Measurements from ENCODE around the gene ZBTB18.
"Not testable (repeated sequence)": the region's sequence is repeated elsewhere in the genome, so short reads cannot be mapped to it uniquely, and the experiment has no call there.

The ZBTB18 gene

GRCh38 chr1:244042293-244042692 is 8.8 kb upstream of the ZBTB18 start:
- DNase-seq (ENCODE audit: low spot score), result no peak

GRCh38 chr1:244044423-244044822 is 6.7 kb upstream of the ZBTB18 start:
- no peak for DNase-seq (ENCODE audit: low spot score)

- not testable (repeated sequence) for DNase-seq (ENCODE audit: low spot score)
These were observed 4.8 kb upstream of the ZBTB18 start for GRCh38 chr1:244046254-244046653.

- DNase-seq (ENCODE audit: low spot score), result no peak
These were observed 4.0 kb upstream of the ZBTB18 start for GRCh38 chr1:244046907-244047611.

- DNase-seq (ENCODE audit: low spot score), result no peak
These were observed 3.3 kb upstream of the ZBTB18 start for GRCh38 chr1:244047621-244048255.

GRCh38 chr1:244048256-244049161 is 2.6 kb upstream of the ZBTB18 start:
- peak; percentile 97 for DNase-seq (ENCODE audit: low spot score)

- DNase-seq (ENCODE audit: low spot score), result peak; percentile 66
These were observed 1.7 kb upstream of the ZBTB18 start for GRCh38 chr1:244049162-244050013.

GRCh38 chr1:244050014-244050834 is 859 bp upstream of the ZBTB18 start:
- peak; percentile 35 for DNase-seq (ENCODE audit: low spot score)

GRCh38 chr1:244052016-244052727 is 1.1 kb downstream of the ZBTB18 start:
- no peak for DNase-seq (ENCODE audit: low spot score)

- DNase-seq (ENCODE audit: low spot score), result no peak
These were observed 1.7 kb downstream of the ZBTB18 start for GRCh38 chr1:244052728-244053312.

GRCh38 chr1:244053831-244054230 is 2.7 kb downstream of the ZBTB18 start:
- no peak for DNase-seq (ENCODE audit: low spot score)

GRCh38 chr1:244054247-244054923 is 3.3 kb downstream of the ZBTB18 start:
- DNase-seq (ENCODE audit: low spot score), result no peak

GRCh38 chr1:244054924-244055263 is 3.8 kb downstream of the ZBTB18 start:
- no peak for DNase-seq (ENCODE audit: low spot score)

GRCh38 chr1:244056577-244056976 is 5.5 kb downstream of the ZBTB18 start:
- DNase-seq (ENCODE audit: low spot score), result no peak

- no peak for DNase-seq (ENCODE audit: low spot score)
These were observed 6.6 kb downstream of the ZBTB18 start for GRCh38 chr1:244057474-244058385.

GRCh38 chr1:244060117-244060516 is 9.0 kb downstream of the ZBTB18 start:
- no peak for DNase-seq (ENCODE audit: low spot score)

GRCh38 chr1:244060686-244061085 is 9.6 kb downstream of the ZBTB18 start:
- DNase-seq (ENCODE audit: low spot score), result no peak

- no peak for DNase-seq (ENCODE audit: low spot score)
These were observed 11.2 kb downstream of the ZBTB18 start for GRCh38 chr1:244062156-244062725.

Measured in HuH-7.5 (cell line).